ENCODE data around the gene WDHD1.
"Not testable (repeated sequence)": the region's sequence is repeated elsewhere in the genome, so short reads cannot be mapped to it uniquely, and the experiment has no call there.

The WDHD1 gene

GRCh38 chr14:54908973-54909372 is 117.9 kb downstream of the WDHD1 start:
- DNase-seq (ENCODE audit: low read depth): not testable (repeated sequence)

DNA sequence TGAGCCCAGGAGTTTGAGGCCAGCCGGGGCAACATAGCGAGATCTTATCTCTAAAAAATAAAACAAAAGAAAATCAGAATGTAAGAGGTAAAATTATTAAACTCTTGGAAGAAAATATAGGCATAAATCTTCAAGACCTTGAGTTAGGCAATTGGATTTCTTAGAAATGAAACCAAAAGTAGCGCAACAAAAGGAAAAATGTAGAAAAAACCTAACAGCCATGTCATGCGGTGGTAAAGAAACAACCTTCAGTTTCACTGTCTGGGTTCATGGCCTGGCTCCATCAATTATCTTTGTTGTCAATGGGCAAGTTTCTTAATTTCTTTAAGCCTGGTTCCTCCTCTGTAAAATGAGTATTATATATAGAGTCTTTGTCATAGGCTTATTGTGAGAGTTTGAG is 118.7 kb downstream of the WDHD1 start:
- no peak for DNase-seq (ENCODE audit: low read depth)

- DNase-seq (ENCODE audit: low read depth): no peak
Measured at GRCh38 chr14:54906075-54906474, 120.8 kb downstream of the WDHD1 start.

- DNase-seq (ENCODE audit: low read depth): peak; percentile 64
Measured at GRCh38 chr14:54902521-54903420, 124.1 kb downstream of the WDHD1 start, which contains the start of gene GCH1. Gene GCH1 (minus strand): TSS chr14:54902826. CDS start chr14:54902663, 163 bp downstream.

GRCh38 chr14:54902143-54902520 is 124.8 kb downstream of the WDHD1 start:
- peak; percentile 65 for DNase-seq (ENCODE audit: low read depth)

DNA sequence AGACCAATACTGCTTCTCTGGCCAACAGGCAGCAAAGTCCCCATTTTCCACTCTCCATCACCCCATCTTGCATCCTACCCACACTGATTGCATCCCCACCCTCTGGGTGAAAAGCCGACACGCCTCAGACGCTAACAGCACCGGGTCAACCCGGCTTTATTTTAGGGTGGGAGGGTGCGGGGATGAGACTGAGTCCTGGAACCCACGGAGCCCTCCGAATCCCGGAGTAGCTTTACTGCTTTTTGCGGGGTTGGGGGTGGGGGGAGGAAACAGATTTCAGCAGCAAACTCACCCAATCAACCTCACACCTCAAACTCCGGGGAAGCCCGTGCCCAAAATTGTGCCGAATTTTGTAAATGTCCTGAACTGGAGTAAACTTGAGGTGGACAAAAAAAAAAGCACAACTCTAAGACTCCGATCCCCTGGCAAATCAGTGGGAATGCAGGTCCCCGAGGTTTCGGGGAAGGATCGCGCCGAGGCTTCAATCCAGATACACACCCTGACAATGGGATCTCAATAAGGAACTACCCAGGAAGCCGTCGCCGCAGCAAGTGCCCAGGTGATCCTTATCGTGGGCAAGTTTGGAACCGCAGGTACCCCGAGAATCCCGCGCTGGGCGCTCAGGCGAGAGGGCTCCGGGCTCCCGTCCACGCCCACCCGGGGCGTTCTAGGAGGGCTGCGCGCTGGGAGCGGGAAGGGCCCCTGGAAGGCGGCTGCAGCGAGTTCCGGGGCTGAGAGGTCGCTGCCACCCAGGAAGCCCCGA is 125.3 kb downstream of the WDHD1 start:
- DNase-seq (ENCODE audit: low read depth): no peak

GRCh38 chr14:54899573-54899972 is 127.3 kb downstream of the WDHD1 start:
- no peak for DNase-seq (ENCODE audit: low read depth)

- not testable (repeated sequence) for DNase-seq (ENCODE audit: low read depth)
Measured at GRCh38 chr14:54897809-54898555, 128.9 kb downstream of the WDHD1 start.

DNA sequence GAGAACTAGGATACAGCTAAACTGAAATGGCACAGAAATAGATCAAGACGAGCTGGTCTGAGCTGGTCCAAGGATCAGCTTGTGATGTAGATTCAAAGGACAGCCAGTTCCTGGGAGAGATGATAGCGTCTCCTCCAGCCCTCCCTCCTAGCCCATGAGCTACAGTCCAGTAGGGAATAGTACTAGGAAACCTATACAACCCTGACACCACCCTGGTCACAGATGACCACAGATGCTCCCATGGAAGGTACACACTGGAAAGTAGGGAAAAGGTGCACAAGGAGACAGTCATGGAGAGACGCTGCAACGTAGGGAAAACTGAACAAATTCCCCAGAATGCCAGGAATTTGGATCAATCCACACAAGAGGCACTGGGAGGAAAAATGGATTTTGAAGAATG is 131.2 kb downstream of the WDHD1 start:
- DNase-seq (ENCODE audit: low read depth): no peak

DNA sequence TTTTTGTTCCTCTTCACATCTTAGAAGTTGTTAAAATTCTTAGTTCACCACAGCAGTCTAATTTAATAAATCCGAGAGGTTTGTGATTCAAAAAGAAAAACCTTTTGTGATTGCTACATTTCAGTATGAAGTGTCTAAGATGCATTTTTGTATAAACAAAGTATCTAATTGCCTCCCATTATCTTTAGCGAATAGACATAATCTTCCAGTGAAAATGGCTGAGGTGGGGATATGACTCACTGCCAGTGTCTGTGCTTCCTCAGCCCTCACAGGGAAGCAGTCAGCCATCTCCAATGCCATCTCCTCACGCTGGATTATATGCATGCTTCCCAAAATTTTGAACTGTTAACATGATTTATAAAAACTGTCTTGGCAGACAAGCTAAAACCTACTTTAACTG is 131.9 kb downstream of the WDHD1 start:
- DNase-seq (ENCODE audit: low read depth): no peak

DNA sequence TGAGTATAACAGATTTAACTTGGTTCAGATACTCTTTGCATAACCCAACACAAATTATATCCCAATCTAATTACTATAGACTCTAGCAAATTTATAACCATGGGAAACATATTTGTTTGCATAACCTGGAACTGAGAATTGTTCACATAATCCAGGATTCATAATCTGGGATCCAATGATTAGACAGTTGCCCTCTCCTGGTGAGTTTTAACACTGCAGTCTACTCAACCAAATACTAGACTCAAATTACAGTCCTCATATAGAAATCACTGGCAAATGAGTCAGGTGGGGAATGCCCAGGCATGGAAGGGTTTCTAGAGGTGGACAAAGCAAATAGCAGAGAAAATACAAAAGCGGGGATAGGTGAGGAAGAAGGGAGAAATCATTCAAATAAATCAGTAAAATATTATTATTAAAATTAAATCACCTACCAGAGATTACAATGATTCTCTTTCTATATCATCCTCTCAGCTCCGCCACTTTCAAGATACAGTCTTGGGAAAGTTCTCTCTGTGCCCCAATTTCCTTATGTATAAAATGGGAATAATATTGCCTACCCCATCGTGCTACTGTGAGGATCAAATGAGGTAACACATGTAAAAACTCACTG is 133.6 kb downstream of the WDHD1 start:
- DNase-seq (ENCODE audit: low read depth): no peak

- no peak for DNase-seq (ENCODE audit: low read depth)
Measured at GRCh38 chr14:54891471-54892245, 135.2 kb downstream of the WDHD1 start.

- no peak for DNase-seq (ENCODE audit: low read depth)
Measured at GRCh38 chr14:54890788-54891187, 136.1 kb downstream of the WDHD1 start.

DNA sequence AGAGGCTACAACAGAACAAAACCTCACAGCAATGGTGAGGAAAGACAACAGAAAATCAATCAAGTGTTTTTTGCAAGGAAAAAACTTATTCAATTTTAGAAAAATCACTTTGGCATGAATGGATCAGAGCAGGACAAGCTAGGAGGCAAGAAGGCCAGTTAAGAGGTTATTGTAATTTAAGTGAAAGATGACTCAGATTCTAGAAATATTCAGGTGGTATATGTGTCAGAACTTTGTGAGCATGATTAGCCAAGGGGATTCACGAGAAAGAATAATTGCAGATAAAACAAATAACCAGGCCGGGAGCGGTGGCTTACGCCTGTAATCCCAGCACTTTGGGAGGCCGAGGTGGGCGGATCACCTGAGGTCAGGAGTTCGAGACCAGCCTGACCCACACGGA is 137.0 kb downstream of the WDHD1 start:
- DNase-seq (ENCODE audit: low read depth): no peak
